Measurements from ENCODE around the gene TRIM41. TPM values are rescaled to one million over a fixed set of nuclear protein-coding genes. Genes with fewer than 3 reads are reported as not detected.
"Not testable (repeated sequence)": the region's sequence is repeated elsewhere in the genome, so short reads cannot be mapped to it uniquely, and the experiment has no call there.

The TRIM41 gene
- total RNA-seq (9.5 TPM), polyA plus RNA-seq (ENCODE audit: insufficient read depth in 1 of 8, insufficient read length in 8 of 8, low replicate concordance in 1 of 8) (10 to 100 TPM; 16.5 to 21.9 (median 19.3) TPM)
- long read RNA-seq, donor 1, partial matches to known transcripts: 2,235 of 2,287 reads
- long read RNA-seq, donor 1, other reads (novel, unspliced or antisense): 51 of 2,287 reads
- long read RNA-seq, donor 2, partial matches to known transcripts: 369 of 645 reads
- long read RNA-seq, donor 2, other reads (novel, unspliced or antisense): 276 of 645 reads
- long read RNA-seq, donor 3, partial matches to known transcripts: 5,545 of 5,800 reads
- long read RNA-seq, donor 3, other reads (novel, unspliced or antisense): 255 of 5,800 reads
- long read RNA-seq, donor 4, partial matches to known transcripts: 3,327 of 3,402 reads
- long read RNA-seq, donor 4, other reads (novel, unspliced or antisense): 74 of 3,402 reads
- long read RNA-seq, donor 5, partial matches to known transcripts: 7,991 of 8,170 reads
- long read RNA-seq, donor 5, other reads (novel, unspliced or antisense): 175 of 8,170 reads
- long read RNA-seq, donor 6, partial matches to known transcripts: 7,188 of 7,402 reads
- long read RNA-seq, donor 6, other reads (novel, unspliced or antisense): 212 of 7,402 reads
- long read RNA-seq, donor 7, partial matches to known transcripts: 4,756 of 4,906 reads
- long read RNA-seq, donor 7, other reads (novel, unspliced or antisense): 149 of 4,906 reads
- long read RNA-seq, donor 8, partial matches to known transcripts: 4,859 of 5,125 reads
- long read RNA-seq, donor 8, other reads (novel, unspliced or antisense): 266 of 5,125 reads
- long read RNA-seq, donor 9, full-length matches to known transcripts: 1 of 3,961 reads
- long read RNA-seq, donor 9, partial matches to known transcripts: 3,872 of 3,961 reads
- long read RNA-seq, donor 9, other reads (novel, unspliced or antisense): 88 of 3,961 reads
- long read RNA-seq, donor 10, full-length matches to known transcripts: 3 of 7,230 reads
- long read RNA-seq, donor 10, partial matches to known transcripts: 7,010 of 7,230 reads
- long read RNA-seq, donor 10, other reads (novel, unspliced or antisense): 217 of 7,230 reads
- long read RNA-seq, donor 11, partial matches to known transcripts: 4,198 of 4,307 reads
- long read RNA-seq, donor 11, other reads (novel, unspliced or antisense): 108 of 4,307 reads

GRCh38 chr5:181223058-181223728 lies at the start of gene TRIM41:
Gene TRIM41, plus strand, starts transcription at chr5:181223281. Its CDS starts 719 bp downstream, at chr5:181224000.
- peak; percentile 100 for DNase-seq
- peak within 1 kb of the TSS; percentile 92 for H3K4me3 ChIP-seq (ENCODE audit: low read length)
- H3K27me3 ChIP-seq (ENCODE audit: control insufficient read depth, insufficient read depth, low read length): peaks cover 8% of the 10 kb centered on the region
- no peaks in the 10 kb centered on the region for H3K9me3 ChIP-seq (replicated peaks; ENCODE audit: control insufficient read depth, low read depth, low read length)
- peaks cover 9% of the 10 kb centered on the region for H3K36me3 ChIP-seq (ENCODE audit: control insufficient read depth, insufficient read depth, low read length)
- peak within 1 kb of the TSS; percentile 99 for H3K27ac ChIP-seq (ENCODE audit: low read length)
- under 1% methylated on average over 31 of the region's 59 CpGs for WGBS (ENCODE audit: insufficient coverage)
- peaks cover 17% of the 10 kb centered on the region for H3K4me1 ChIP-seq (ENCODE audit: control insufficient read depth, insufficient read depth, low read length)

GRCh38 chr5:181173420-181174342 lies 49.4 kb upstream of the TRIM41 start:
- 3% methylated on average over 39 of the region's 50 CpGs for WGBS (ENCODE audit: insufficient coverage)
- Histone ChIP-seq H3K4me3 (ENCODE audit: low read length) (no peak overlapping the region), H3K27me3 (ENCODE audit: control insufficient read depth, insufficient read depth, low read length) (peaks cover 74% of the 10 kb centered on the region)

GRCh38 chr5:181176254-181176952 lies 46.7 kb upstream of the TRIM41 start:
- no peak overlapping the region for H3K4me3 ChIP-seq (ENCODE audit: low read length)
- no peaks in the 10 kb centered on the region for H3K4me1 ChIP-seq (ENCODE audit: control insufficient read depth, insufficient read depth, low read length)
- no CpG with 5 or more reads among the region's 3 CpGs for WGBS (ENCODE audit: insufficient coverage)
- DNase-seq: no peak
- H3K9me3 ChIP-seq (replicated peaks; ENCODE audit: control insufficient read depth, low read depth, low read length): no peaks in the 10 kb centered on the region
- no peaks in the 10 kb centered on the region for H3K36me3 ChIP-seq (ENCODE audit: control insufficient read depth, insufficient read depth, low read length)
- peaks cover 50% of the 10 kb centered on the region for H3K27me3 ChIP-seq (ENCODE audit: control insufficient read depth, insufficient read depth, low read length)
- no peak overlapping the region for H3K27ac ChIP-seq (ENCODE audit: low read length)

More at GRCh38 chr5:181173420-181174342, 49.4 kb upstream of the TRIM41 start:
- peaks cover 9% of the 10 kb centered on the region for H3K4me1 ChIP-seq (ENCODE audit: control insufficient read depth, insufficient read depth, low read length)
- DNase-seq: no peak
- no peaks in the 10 kb centered on the region for H3K36me3 ChIP-seq (ENCODE audit: control insufficient read depth, insufficient read depth, low read length)
- H3K27ac ChIP-seq (ENCODE audit: low read length): no peak overlapping the region
- no peaks in the 10 kb centered on the region for H3K9me3 ChIP-seq (replicated peaks; ENCODE audit: control insufficient read depth, low read depth, low read length)

GRCh38 chr5:181177559-181177958 lies 45.5 kb upstream of the TRIM41 start:
- H3K27ac ChIP-seq (ENCODE audit: low read length); H3K4me1 ChIP-seq (ENCODE audit: control insufficient read depth, insufficient read depth, low read length); DNase-seq; H3K9me3 ChIP-seq (replicated peaks; ENCODE audit: control insufficient read depth, low read depth, low read length); H3K4me3 ChIP-seq (ENCODE audit: low read length); H3K36me3 ChIP-seq (ENCODE audit: control insufficient read depth, insufficient read depth, low read length): not testable (repeated sequence)
- H3K27me3 ChIP-seq (ENCODE audit: control insufficient read depth, insufficient read depth, low read length): peaks cover 42% of the 10 kb centered on the region
- 60% methylated on average over 7 of the region's 14 CpGs for WGBS (ENCODE audit: insufficient coverage)

- no peak overlapping the region for H3K27ac ChIP-seq (ENCODE audit: low read length)
These were observed 41.2 kb upstream of the TRIM41 start for GRCh38 chr5:181181650-181182565.

GRCh38 chr5:181182651-181183050 lies 40.4 kb upstream of the TRIM41 start:
- no peak for DNase-seq
- Histone ChIP-seq H3K27ac (ENCODE audit: low read length) (no peak overlapping the region), H3K9me3 (replicated peaks; ENCODE audit: control insufficient read depth, low read depth, low read length) (no peaks in the 10 kb centered on the region), H3K4me1 (ENCODE audit: control insufficient read depth, insufficient read depth, low read length) (peaks cover 2% of the 10 kb centered on the region), H3K36me3 (ENCODE audit: control insufficient read depth, insufficient read depth, low read length) (no peaks in the 10 kb centered on the region), H3K4me3 (ENCODE audit: low read length) (no peak overlapping the region), H3K27me3 (ENCODE audit: control insufficient read depth, insufficient read depth, low read length) (peaks cover 6% of the 10 kb centered on the region)
- no CpG with 5 or more reads among the region's 12 CpGs for WGBS (ENCODE audit: insufficient coverage)

More at GRCh38 chr5:181181650-181182565, 41.2 kb upstream of the TRIM41 start:
- 59% methylated on average over 15 of the region's 25 CpGs for WGBS (ENCODE audit: insufficient coverage)
- no peaks in the 10 kb centered on the region for H3K36me3 ChIP-seq (ENCODE audit: control insufficient read depth, insufficient read depth, low read length)
- peak; percentile 71 for DNase-seq
- H3K9me3 ChIP-seq (replicated peaks; ENCODE audit: control insufficient read depth, low read depth, low read length): no peaks in the 10 kb centered on the region
- no peak overlapping the region for H3K4me3 ChIP-seq (ENCODE audit: low read length)
- H3K4me1 ChIP-seq (ENCODE audit: control insufficient read depth, insufficient read depth, low read length): no peaks in the 10 kb centered on the region
- peaks cover 11% of the 10 kb centered on the region for H3K27me3 ChIP-seq (ENCODE audit: control insufficient read depth, insufficient read depth, low read length)

- Histone ChIP-seq H3K27me3 (ENCODE audit: control insufficient read depth, insufficient read depth, low read length) (peaks cover 6% of the 10 kb centered on the region), H3K36me3 (ENCODE audit: control insufficient read depth, insufficient read depth, low read length) (no peaks in the 10 kb centered on the region), H3K9me3 (replicated peaks; ENCODE audit: control insufficient read depth, low read depth, low read length) (no peaks in the 10 kb centered on the region), H3K4me3 (ENCODE audit: low read length) (no peak overlapping the region), H3K4me1 (ENCODE audit: control insufficient read depth, insufficient read depth, low read length) (peaks cover 8% of the 10 kb centered on the region), H3K27ac (ENCODE audit: low read length) (no peak overlapping the region)
- WGBS (ENCODE audit: insufficient coverage): 94% methylated on average over 11 of the region's 16 CpGs
- no peak for DNase-seq
These were observed 38.2 kb upstream of the TRIM41 start for GRCh38 chr5:181184845-181185216.

GRCh38 chr5:181185560-181185959 lies 37.5 kb upstream of the TRIM41 start:
- no peak overlapping the region for H3K27ac ChIP-seq (ENCODE audit: low read length)
- no peak overlapping the region for H3K4me3 ChIP-seq (ENCODE audit: low read length)
- H3K9me3 ChIP-seq (replicated peaks; ENCODE audit: control insufficient read depth, low read depth, low read length): no peaks in the 10 kb centered on the region
- DNase-seq: no peak
- H3K27me3 ChIP-seq (ENCODE audit: control insufficient read depth, insufficient read depth, low read length): peaks cover 8% of the 10 kb centered on the region
- H3K36me3 ChIP-seq (ENCODE audit: control insufficient read depth, insufficient read depth, low read length): no peaks in the 10 kb centered on the region
- WGBS (ENCODE audit: insufficient coverage): 93% methylated on average over 9 of the region's 13 CpGs
- H3K4me1 ChIP-seq (ENCODE audit: control insufficient read depth, insufficient read depth, low read length): peaks cover 16% of the 10 kb centered on the region

Measured in muscle of leg (tissue), 16 donors.